ENCODE measurements around the gene PRRC2B.
"Not testable (repeated sequence)": the region's sequence is repeated elsewhere in the genome, so short reads cannot be mapped to it uniquely, and the experiment has no call there.

DNA sequence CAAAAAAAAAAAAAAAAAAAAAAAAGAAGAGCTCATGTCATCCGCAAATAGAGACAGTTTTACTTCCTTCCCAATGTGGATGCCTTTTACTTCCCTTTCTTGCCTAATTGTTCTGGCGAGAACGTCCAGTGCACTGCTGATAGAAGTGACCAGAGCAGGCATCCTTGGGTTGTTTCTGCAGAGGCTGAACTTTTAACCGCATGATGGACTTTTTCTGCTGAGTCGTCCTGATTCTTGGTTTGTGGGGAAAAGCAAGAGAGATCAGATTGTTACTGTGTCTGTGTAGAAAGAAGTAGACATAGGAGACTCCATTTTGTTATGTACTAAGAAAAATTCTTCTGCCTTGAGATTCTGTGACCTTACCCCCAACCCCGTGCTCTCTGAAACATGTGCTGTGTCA lies 37.4 kb upstream of the PRRC2B start:
- not testable (repeated sequence) for TF ChIP-seq POLR2A (IDR thresholded peaks at IDR 0.05; ENCODE audit: insufficient read depth in 1 of 2, low read depth in 2 of 2, low read length in 2 of 2); PAF1 (CRISPR knock-in tag; IDR thresholded peaks at IDR 0.05); TEAD2 (CRISPR knock-in tag; IDR thresholded peaks at IDR 0.05); RAD51 (IDR thresholded peaks at IDR 0.05; ENCODE audit: borderline replicate concordance); FIP1L1 (IDR thresholded peaks at IDR 0.05; ENCODE audit: borderline replicate concordance, insufficient read depth, low read depth, low read length); SRSF1 (optimal IDR thresholded peaks at IDR 0.05; ENCODE audit: low read depth, low read length); BHLHE40 (IDR thresholded peaks at IDR 0.05; ENCODE audit: low read length); CCAR2 (optimal IDR thresholded peaks at IDR 0.05; ENCODE audit: low read depth, low read length); ZNF263 (CRISPR knock-in tag; IDR thresholded peaks at IDR 0.05); RFX5 (IDR thresholded peaks at IDR 0.05; ENCODE audit: low read depth, low read length); ZNF331 (CRISPR knock-in tag; IDR thresholded peaks at IDR 0.05)
- TF ChIP-seq, protein P1, sequence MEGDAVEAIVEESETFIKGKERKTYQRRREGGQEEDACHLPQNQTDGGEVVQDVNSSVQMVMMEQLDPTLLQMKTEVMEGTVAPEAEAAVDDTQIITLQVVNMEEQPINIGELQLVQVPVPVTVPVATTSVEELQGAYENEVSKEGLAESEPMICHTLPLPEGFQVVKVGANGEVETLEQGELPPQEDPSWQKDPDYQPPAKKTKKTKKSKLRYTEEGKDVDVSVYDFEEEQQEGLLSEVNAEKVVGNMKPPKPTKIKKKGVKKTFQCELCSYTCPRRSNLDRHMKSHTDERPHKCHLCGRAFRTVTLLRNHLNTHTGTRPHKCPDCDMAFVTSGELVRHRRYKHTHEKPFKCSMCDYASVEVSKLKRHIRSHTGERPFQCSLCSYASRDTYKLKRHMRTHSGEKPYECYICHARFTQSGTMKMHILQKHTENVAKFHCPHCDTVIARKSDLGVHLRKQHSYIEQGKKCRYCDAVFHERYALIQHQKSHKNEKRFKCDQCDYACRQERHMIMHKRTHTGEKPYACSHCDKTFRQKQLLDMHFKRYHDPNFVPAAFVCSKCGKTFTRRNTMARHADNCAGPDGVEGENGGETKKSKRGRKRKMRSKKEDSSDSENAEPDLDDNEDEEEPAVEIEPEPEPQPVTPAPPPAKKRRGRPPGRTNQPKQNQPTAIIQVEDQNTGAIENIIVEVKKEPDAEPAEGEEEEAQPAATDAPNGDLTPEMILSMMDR (CRISPR knock-in tag; IDR thresholded peaks at IDR 0.05): not testable (repeated sequence)
